Thoracic aorta (tissue), 2 donors: ENCODE measurements around the gene RBMS1. TPM values are rescaled to one million over a fixed set of nuclear protein-coding genes. Genes with fewer than 3 reads are reported as not detected.

ENCODE experiments used
- ATAC-seq: fragments of 150-250 bp; one replicate; pipeline ENCODE4 v1.8.0; 2017; ENCODE audit warnings: low read depth; ENCODE audit not compliant: insufficient number of reproducible peaks, low FRiP score
- DNase-seq: peaks from one replicate; pipeline ENCODE4 v3.0.0-alpha.2; 2020; ENCODE audit warnings: low spot score
- H3K27ac ChIP-seq, 2 donors: fragments of 200-600 bp; sonication (generic); 1 replicate in 1 of 2; 2 replicates in 1 of 2; pipeline ENCODE4 v1.5.1; 2016; ENCODE audit warnings: mild to moderate bottlenecking in 2 of 2, moderate library complexity in 2 of 2
- H3K27me3 ChIP-seq: fragments of 200-600 bp; sonication (generic); replicated peaks from 2 replicates; pipeline ENCODE4 v1.6.0; 2016; ENCODE audit warnings: mild to moderate bottlenecking; ENCODE audit not compliant: insufficient read depth
- H3K36me3 ChIP-seq: fragments of 200-600 bp; sonication (generic); one replicate; pipeline ENCODE4 v1.5.1; 2016
- H3K4me1 ChIP-seq, 2 donors: fragments of 200-600 bp; sonication (generic); 1 replicate in 1 of 2; 2 replicates in 1 of 2; pipeline versions ENCODE4 v1.5.1 to v1.6.0; 2016; ENCODE audit warnings: low read depth in 2 of 2, mild to moderate bottlenecking in 1 of 2; ENCODE audit not compliant: control insufficient read depth in 1 of 2
- H3K4me3 ChIP-seq: fragments of 200-600 bp; sonication (generic); 2 replicates; pipeline ENCODE4 v1.5.1; 2016; ENCODE audit warnings: mild to moderate bottlenecking
- H3K9me3 ChIP-seq: fragments of 200-600 bp; sonication (generic); 2 replicates; pipeline ENCODE4 v1.5.1; 2016
- CTCF ChIP-seq: fragments of 200-600 bp; sonication (generic); IDR thresholded peaks from one replicate; pipeline ENCODE4 v1.5.1; 2019; ENCODE audit warnings: antibody characterized with exemption
- total RNA-seq, 2 donors: library from RNA; depleted of rRNA; stranded (reverse); fragments of >200 nt; gene quantifications; one replicate each; pipeline versions ENCODE4 v1.1.0 to v1.2.3, GENCODE V29; 2016

Gene RBMS1
- total RNA-seq, 2 donors from 2014 or later = 98.7 to 179 TPM

GRCh38 chr2:160300203-160300602, 193.4 kb downstream of the RBMS1 start:
- peaks cover 12 to 19% of the 10 kb centered on the region in 2 donors for H3K4me1 ChIP-seq
- TF ChIP-seq CTCF = no peak
- no peak for ATAC-seq
- H3K36me3 ChIP-seq = no peaks in the 10 kb centered on the region
- no peaks in the 10 kb centered on the region for H3K27me3 ChIP-seq
- H3K27ac ChIP-seq = no peak overlapping the region
- no peaks in the 10 kb centered on the region for H3K9me3 ChIP-seq
- DNase-seq = no peak
- no peak overlapping the region for H3K4me3 ChIP-seq

GRCh38 chr2:160299540-160299939, 194.1 kb downstream of the RBMS1 start:
- Histone ChIP-seq H3K36me3 (no peaks in the 10 kb centered on the region), H3K27ac (no peak overlapping the region), H3K4me3 (no peak overlapping the region), H3K27me3 (no peaks in the 10 kb centered on the region), H3K4me1 (peaks cover 12 to 26% of the 10 kb centered on the region in 2 donors), H3K9me3 (no peaks in the 10 kb centered on the region)
- TF ChIP-seq CTCF = no peak
- no peak for ATAC-seq
- DNase-seq = no peak

- TF ChIP-seq CTCF = no peak
- no peak overlapping the region for H3K4me3 ChIP-seq
- no peaks in the 10 kb centered on the region for H3K9me3 ChIP-seq
- peaks cover 15 to 27% of the 10 kb centered on the region in 2 donors for H3K4me1 ChIP-seq
- ATAC-seq (no peak), DNase-seq (no peak)
- no peaks in the 10 kb centered on the region for H3K36me3 ChIP-seq
- H3K27ac ChIP-seq = no peak overlapping the region
- H3K27me3 ChIP-seq = no peaks in the 10 kb centered on the region
Observed at GRCh38 chr2:160298960-160299359, 194.6 kb downstream of the RBMS1 start.

GRCh38 chr2:160295519-160296207, 197.9 kb downstream of the RBMS1 start:
- Histone ChIP-seq H3K27ac (no peak overlapping the region), H3K36me3 (no peaks in the 10 kb centered on the region), H3K4me3 (no peak overlapping the region), H3K9me3 (no peaks in the 10 kb centered on the region), H3K27me3 (no peaks in the 10 kb centered on the region), H3K4me1 (peaks cover 13 to 47% of the 10 kb centered on the region in 2 donors)
- no peak for TF ChIP-seq CTCF
- DNase-seq = no peak
- no peak for ATAC-seq

- TF ChIP-seq CTCF = no peak
- Histone ChIP-seq H3K36me3 (no peaks in the 10 kb centered on the region), H3K27ac (no peak overlapping the region), H3K9me3 (no peaks in the 10 kb centered on the region), H3K27me3 (no peaks in the 10 kb centered on the region), H3K4me1 (peaks cover 19 to 55% of the 10 kb centered on the region in 2 donors), H3K4me3 (no peak overlapping the region)
- ATAC-seq = no peak
- no peak for DNase-seq
Observed at GRCh38 chr2:160294889-160295288, 198.7 kb downstream of the RBMS1 start.
